Liver (tissue), 9 donors: ENCODE results near the gene TTYH3. TPM values are rescaled to one million over a fixed set of nuclear protein-coding genes. Genes with fewer than 3 reads are reported as not detected.

ENCODE experiments used
- DNase-seq: peaks from one replicate; pipeline ENCODE4 v3.0.0-alpha.2; 2017; ENCODE audit warnings: low spot score
- H3K27ac ChIP-seq, 2 donors: one replicate each; pipeline ENCODE4 v1.7.0; 2013; ENCODE audit warnings: inconsistent platforms in 2 of 2, low read length in 2 of 2, control low read depth in 1 of 2, low read depth in 1 of 2, mild to moderate bottlenecking in 1 of 2
- H3K27me3 ChIP-seq, 4 donors: one replicate each; pipeline versions ENCODE4 v1.6.1 to v1.7.0; 2013; ENCODE audit warnings: low read length in 3 of 4, inconsistent platforms in 1 of 4, mild to moderate bottlenecking in 1 of 4, moderate library complexity in 1 of 4; ENCODE audit not compliant: control insufficient read depth in 4 of 4, insufficient read depth in 4 of 4
- H3K36me3 ChIP-seq, 4 donors: one replicate each; pipeline versions ENCODE4 v1.6.1 to v1.7.0; 2013; ENCODE audit warnings: low read length in 3 of 4, mild to moderate bottlenecking in 3 of 4, low read depth in 1 of 4, moderate library complexity in 1 of 4; ENCODE audit not compliant: control insufficient read depth in 4 of 4, insufficient read depth in 3 of 4
- H3K4me1 ChIP-seq, 4 donors: one replicate each; pipeline versions ENCODE4 v1.6.1 to v1.7.0; 2013; ENCODE audit warnings: low read length in 3 of 4, mild to moderate bottlenecking in 3 of 4, moderate library complexity in 1 of 4; ENCODE audit not compliant: control insufficient read depth in 4 of 4, insufficient read depth in 4 of 4
- H3K4me3 ChIP-seq, 3 donors: one replicate each; pipeline versions ENCODE4 v1.6.1 to v1.7.0; 2013; ENCODE audit warnings: low read length in 3 of 3, control low read depth in 1 of 3, low read depth in 1 of 3, mild to moderate bottlenecking in 1 of 3
- H3K9ac ChIP-seq, 2 donors: one replicate each; pipeline ENCODE4 v1.7.0; 2013; ENCODE audit warnings: low read length in 2 of 2, mild to moderate bottlenecking in 2 of 2, moderate library complexity in 2 of 2, control low read depth in 1 of 2, low read depth in 1 of 2
- H3K9me3 ChIP-seq, 4 donors: one replicate each; pipeline versions ENCODE4 v1.6.1 to v1.7.0; 2013; ENCODE audit warnings: low read length in 3 of 4; ENCODE audit not compliant: control insufficient read depth in 4 of 4
- ATF3 ChIP-seq: IDR thresholded peaks from 2 replicates; pipeline ENCODE4 v1.6.1; 2016; ENCODE audit warnings: antibody characterized with exemption
- CTCF ChIP-seq: fragments of 150-350 bp; IDR thresholded peaks from 2 replicates; pipeline ENCODE4 v1.5.1; 2017; ENCODE audit warnings: improper control_type of control experiment, low read depth, low read length; ENCODE audit not compliant: missing input control
- FOXA1 ChIP-seq: IDR thresholded peaks from 2 replicates; pipeline ENCODE4 v1.6.1; 2016; ENCODE audit warnings: antibody characterized with exemption
- FOXA2 ChIP-seq: IDR thresholded peaks from 2 replicates; pipeline ENCODE4 v1.6.1; 2016; ENCODE audit warnings: antibody characterized with exemption
- GABPA ChIP-seq, 2 donors: IDR thresholded peaks in 1 of 2; conservative IDR thresholded peaks in 1 of 2; 2 replicates each; pipeline ENCODE4 v1.6.1; 2016; ENCODE audit warnings: antibody characterized with exemption in 2 of 2, mild to moderate bottlenecking in 1 of 2, moderate library complexity in 1 of 2
- HNF4G ChIP-seq: IDR thresholded peaks from 2 replicates; pipeline ENCODE4 v1.6.1; 2016; ENCODE audit warnings: antibody characterized with exemption
- JUND ChIP-seq, 2 donors: IDR thresholded peaks; 2 replicates each; pipeline ENCODE4 v1.6.1; 2016; ENCODE audit warnings: antibody characterized with exemption in 2 of 2
- MAX ChIP-seq: IDR thresholded peaks from 2 replicates; pipeline ENCODE4 v1.6.1; 2016; ENCODE audit warnings: antibody characterized with exemption
- NR2F2 ChIP-seq: IDR thresholded peaks from 2 replicates; pipeline ENCODE4 v1.6.1; 2016; ENCODE audit warnings: antibody characterized with exemption
- REST ChIP-seq: IDR thresholded peaks from 2 replicates; pipeline ENCODE4 v1.6.1; 2016; ENCODE audit warnings: antibody characterized with exemption, mild to moderate bottlenecking
- RXRA ChIP-seq, 2 donors: IDR thresholded peaks; 2 replicates each; pipeline ENCODE4 v1.6.1; 2017 to 2018; ENCODE audit warnings: antibody characterized with exemption in 2 of 2, mild to moderate bottlenecking in 1 of 2
- TAF1 ChIP-seq: conservative IDR thresholded peaks from 2 replicates; pipeline ENCODE4 v1.6.1; 2016; ENCODE audit warnings: antibody characterized with exemption, mild to moderate bottlenecking
- ZBTB33 ChIP-seq: IDR thresholded peaks from 2 replicates; pipeline ENCODE4 v1.6.1; 2016; ENCODE audit warnings: antibody characterized with exemption
- WGBS: extraction: QIAGEN DNeasy Blood & Tissue Kit; methylation state at CpG from one replicate; pipeline ENCODE4 v1.1.7; 2013; 5-methylcytosine and 5-hydroxymethylcytosine counted together
- polyA plus RNA-seq, 2 donors: library from polyadenylated mRNA; stranded (reverse) in 1 of 2; unstranded in 1 of 2; fragments of 200-250 nt in 1 of 2; fragments of >200 nt in 1 of 2; fragmentation: Nextera tagmentation in 1 of 2; extraction: Ambion mirVana in 1 of 2; gene quantifications; one replicate each; pipeline versions ENCODE4 v1.2.1 to v1.2.3, GENCODE V29; 2013 to 2015
- total RNA-seq, 2 donors: library from RNA; depleted of rRNA; stranded (reverse); fragments of >200 nt; gene quantifications; one replicate each; pipeline ENCODE4 v1.2.3, GENCODE V29; 2014
- donor health status: healthy.
- donor health status: healthy.
- donor health status: healthy.
- donor health status: healthy.
- donor health status: healthy.

TTYH3 gene
- total and polyA plus RNA-seq, 4 donors: 8.2 to 19.6 (median 17.4) TPM

GRCh38 chr7:2710901-2711551 lies 79.2 kb downstream of the TTYH3 start:
- H3K27ac ChIP-seq: no peak overlapping the region
- H3K4me1 ChIP-seq: peaks cover 0 to 11% (median 3%) of the 10 kb centered on the region in 4 donors
- no peak overlapping the region for H3K9ac ChIP-seq
- no peaks in the 10 kb centered on the region for H3K27me3 ChIP-seq
- no peak for DNase-seq
- H3K4me3 ChIP-seq: no peak overlapping the region
- 47% methylated on average over 4 of the region's 4 CpGs for whole genome bisulfite sequencing
- H3K36me3 ChIP-seq: no peaks in the 10 kb centered on the region
- H3K9me3 ChIP-seq: no peaks in the 10 kb centered on the region
- no peak for TF ChIP-seq JUND (IDR thresholded peaks at IDR 0.05)
- TF ChIP-seq FOXA1: no peak
- no peak for TF ChIP-seq FOXA2
- no peak for TF ChIP-seq REST
- no peak for TF ChIP-seq NR2F2
- no peak for TF ChIP-seq HNF4G
- TF ChIP-seq ATF3: no peak
- no peak for TF ChIP-seq RXRA (IDR thresholded peaks at IDR 0.05)

GRCh38 chr7:2711895-2712675 lies 80.3 kb downstream of the TTYH3 start:
- TF ChIP-seq REST (no peak), HNF4G (no peak), MAX (no peak), ZBTB33 (no peak), FOXA1 (no peak), NR2F2 (no peak), TAF1 (no peak), CTCF (no peak), ATF3 (no peak), JUND (IDR thresholded peaks at IDR 0.05) (no peak), GABPA (IDR thresholded peaks at IDR 0.05 in 1 of 2, conservative IDR thresholded peaks at IDR 0.05 in 1 of 2) (no peak), RXRA (IDR thresholded peaks at IDR 0.05) (no peak)
- Histone ChIP-seq H3K9ac (no peak overlapping the region), H3K9me3 (no peaks in the 10 kb centered on the region), H3K27ac (no peak overlapping the region), H3K36me3 (no peaks in the 10 kb centered on the region), H3K4me1 (peaks cover 0 to 11% (median 3%) of the 10 kb centered on the region in 4 donors), H3K4me3 (no peak overlapping the region), H3K27me3 (no peaks in the 10 kb centered on the region)
- DNase-seq: no peak
- 94% methylated on average over 25 of the region's 25 CpGs for WGBS
